ENCODE measurements around the gene ACTR1A.
"Not testable (repeated sequence)": the region's sequence is repeated elsewhere in the genome, so short reads cannot be mapped to it uniquely, and the experiment has no call there.

The ACTR1A gene

GRCh38 chr10:102502337-102503151 lies at the start of gene ACTR1A:
TSS of gene ACTR1A (minus strand) at chr10:102502712. CDS start at chr10:102502647, 65 bp downstream.
- DNase-seq: peak; percentile 95

DNA sequence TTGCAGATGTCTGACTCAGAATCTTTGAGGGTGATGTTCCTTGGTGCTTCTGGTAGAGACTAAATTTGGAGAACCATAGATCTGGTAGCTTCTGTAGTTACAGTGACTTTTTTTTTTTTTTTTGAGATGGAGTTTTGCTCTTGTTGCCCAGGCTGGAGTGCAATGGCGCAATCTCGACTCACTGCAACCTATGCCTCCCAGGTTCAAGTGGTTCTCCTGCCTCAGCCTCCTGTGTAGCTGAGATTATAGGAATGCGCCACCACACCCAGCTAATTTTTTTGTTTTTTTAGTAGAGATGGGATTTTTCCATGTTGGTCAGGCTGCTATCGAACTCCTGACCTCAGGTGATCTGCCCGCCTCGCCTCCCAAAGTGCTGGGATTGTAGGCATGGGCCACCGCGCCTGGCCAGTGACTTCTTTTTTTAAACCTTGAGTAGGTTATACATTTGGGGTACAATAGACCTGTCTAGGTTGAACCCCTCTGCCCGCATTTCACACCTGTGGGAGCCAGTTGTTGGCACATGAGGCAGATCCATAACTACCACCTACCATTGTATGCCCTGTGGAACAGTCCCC lies 48.2 kb upstream of the ACTR1A start:
- DNase-seq: no peak

DNA sequence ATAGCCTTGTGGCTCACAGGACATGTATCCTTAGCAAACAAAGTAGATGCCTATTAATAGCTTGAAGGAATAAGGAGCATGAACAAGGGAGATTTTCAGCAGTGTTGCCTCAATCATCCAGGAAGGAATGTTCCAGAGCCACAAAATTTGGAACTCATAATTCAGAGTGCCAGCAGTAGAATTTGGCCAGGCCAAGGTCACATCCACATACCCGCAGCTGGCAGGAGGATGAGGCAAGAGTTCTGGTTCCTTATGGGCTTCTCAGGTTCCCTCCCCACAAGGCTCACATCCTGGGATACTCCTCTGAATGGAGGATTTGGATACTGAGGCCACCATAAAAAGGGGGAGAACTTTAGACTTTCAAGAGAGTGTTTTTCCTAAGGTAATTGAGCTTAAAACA lies 47.0 kb upstream of the ACTR1A start:
- DNase-seq: no peak

DNA sequence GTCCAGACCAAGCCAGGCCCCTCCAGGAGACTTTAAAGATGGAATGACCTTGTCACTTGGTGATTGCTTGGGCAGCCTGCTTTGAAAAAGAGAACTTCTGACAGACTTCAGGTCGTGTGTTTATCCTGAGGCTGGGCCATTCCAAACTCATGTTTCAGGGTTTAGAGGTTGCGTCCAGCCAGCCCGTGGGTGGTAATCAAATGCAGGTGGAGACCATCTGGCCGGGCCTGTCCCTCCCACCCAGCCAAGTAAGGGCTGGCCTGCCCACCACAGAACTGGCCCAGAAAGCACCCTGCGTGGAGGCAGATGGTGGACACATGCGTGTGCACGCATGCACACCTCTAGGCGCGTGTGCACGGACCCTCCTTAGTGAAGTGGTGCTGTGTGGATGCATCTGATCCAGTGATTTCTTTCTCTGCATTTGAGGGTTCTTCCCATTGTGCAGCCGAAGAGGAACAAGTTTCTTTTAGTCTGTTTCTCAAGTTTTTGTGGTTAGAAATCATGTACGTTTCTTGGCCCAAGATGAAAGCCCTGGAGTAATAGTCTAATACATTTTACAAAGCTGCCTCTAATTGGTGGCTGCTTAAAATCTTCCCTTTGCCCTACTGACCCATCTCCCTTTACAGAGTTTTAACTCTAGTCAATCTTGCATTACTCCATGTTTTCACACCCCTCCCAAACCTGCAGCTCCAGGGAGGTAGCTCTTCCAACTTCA lies 44.3 kb upstream of the ACTR1A start:
- peak; percentile 51 for DNase-seq

- no peak for DNase-seq
These were observed 43.5 kb upstream of the ACTR1A start for GRCh38 chr10:102545997-102546396.

DNA sequence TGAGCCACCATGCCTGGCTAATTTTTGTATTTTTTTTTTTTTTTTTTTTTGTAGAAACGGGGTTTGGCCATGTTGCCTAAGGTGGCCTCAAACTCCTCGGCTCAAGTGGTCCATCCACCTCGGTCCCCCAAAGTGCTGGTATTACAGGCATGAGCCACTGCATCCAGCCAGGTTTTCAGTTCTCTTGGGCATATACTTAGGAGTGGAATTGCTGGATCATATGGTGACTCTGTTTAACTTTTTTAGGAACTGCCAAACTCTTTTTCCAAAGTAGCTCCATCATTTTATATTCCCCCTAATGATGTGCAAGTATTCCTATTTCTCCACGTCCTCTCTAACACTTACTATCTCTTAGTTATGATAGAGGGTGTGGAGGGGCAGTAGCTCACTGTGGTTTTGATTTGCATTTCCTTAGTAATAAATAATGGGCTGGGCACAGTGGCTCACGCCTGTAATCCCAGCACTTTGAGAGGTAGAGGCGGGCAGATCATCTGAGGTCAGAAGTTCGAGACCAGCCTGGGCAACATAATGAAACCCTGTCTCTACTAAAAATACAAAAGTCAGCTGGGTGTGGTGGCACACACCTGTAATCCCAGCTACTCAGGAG lies 42.9 kb upstream of the ACTR1A start:
- no peak for DNase-seq

GRCh38 chr10:102542800-102543418 lies 40.4 kb upstream of the ACTR1A start:
- DNase-seq: peak; percentile 72

- peak; percentile 35 for DNase-seq
These were observed 37.5 kb upstream of the ACTR1A start for GRCh38 chr10:102540023-102540422.

DNA sequence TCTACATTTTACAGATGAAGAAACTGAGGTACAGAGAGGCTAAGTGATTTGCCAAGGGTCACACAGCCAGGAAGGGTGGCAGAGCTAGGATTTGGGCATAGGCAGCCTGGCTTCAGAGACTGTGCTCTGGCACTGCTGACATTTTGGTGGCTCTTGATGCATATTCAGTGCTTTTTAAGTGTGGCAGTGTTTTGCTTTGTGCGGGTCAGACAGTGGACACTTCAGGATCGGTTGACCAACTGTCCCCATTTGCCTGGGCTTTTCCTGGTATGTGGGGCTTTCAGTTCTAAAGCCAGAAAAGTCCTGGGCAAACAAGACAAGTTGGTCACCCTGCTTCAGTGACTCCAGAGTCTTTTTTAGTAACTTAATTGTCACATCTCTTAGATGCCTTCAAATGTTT lies 36.3 kb upstream of the ACTR1A start:
- DNase-seq: no peak

DNA sequence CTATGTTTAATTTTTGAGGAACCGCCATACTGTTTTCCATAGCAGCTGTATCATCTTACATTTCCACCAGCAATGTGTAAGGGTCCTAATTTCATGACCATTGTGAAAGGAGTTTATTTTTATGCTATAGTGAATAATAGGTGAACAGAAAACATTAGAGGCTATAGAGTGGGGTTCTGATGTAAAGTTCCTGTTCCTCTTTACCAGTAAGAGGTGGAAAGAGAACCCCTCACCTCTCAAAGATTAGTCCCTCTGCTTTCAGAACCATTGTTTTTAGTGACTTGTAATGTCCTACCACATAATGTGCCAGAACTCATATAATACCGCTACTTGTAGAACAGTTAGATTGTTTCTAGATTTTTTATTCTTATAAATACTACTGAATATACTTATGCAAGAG lies 35.4 kb upstream of the ACTR1A start:
- DNase-seq: no peak

DNA sequence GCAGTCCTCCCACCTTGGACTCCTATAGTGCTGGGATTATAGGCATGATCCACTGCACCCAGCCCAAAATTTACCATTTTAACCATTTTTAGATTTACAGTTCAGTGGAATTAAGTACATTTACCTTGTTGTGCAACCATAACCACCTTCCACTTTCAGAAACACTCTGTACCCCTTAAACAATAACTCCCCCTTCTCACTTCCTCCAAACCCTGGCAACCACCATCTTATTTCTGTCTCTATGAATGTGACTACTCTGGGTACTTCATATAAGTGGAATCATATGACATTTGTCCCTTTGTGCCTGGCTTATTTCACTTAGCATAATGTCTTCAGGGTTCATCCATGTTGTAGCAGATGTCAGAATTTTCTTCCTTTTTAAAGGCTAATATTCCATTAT lies 34.9 kb upstream of the ACTR1A start:
- no peak for DNase-seq

- no peak for DNase-seq
These were observed 33.1 kb upstream of the ACTR1A start for GRCh38 chr10:102535481-102536147.

DNA sequence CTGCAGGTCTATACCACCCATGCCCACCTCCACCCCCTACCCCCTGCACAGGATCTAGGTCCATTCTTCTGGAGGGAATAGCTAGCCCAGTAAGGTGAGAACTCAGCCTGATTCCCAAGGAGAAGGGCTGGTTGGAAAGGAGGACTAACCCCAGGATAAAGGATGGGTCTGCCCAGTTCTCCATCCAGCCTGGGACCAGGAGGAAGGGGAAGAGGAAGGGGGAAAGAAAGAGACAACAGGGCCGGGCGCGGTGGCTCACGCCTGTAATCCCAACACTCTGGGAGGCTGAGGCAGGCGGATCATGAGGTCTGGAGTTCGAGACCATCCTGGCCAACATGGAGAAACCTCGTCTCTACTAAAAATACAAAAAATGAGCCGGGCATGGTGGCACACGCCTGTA lies 32.5 kb upstream of the ACTR1A start:
- DNase-seq: not testable (repeated sequence)

DNA sequence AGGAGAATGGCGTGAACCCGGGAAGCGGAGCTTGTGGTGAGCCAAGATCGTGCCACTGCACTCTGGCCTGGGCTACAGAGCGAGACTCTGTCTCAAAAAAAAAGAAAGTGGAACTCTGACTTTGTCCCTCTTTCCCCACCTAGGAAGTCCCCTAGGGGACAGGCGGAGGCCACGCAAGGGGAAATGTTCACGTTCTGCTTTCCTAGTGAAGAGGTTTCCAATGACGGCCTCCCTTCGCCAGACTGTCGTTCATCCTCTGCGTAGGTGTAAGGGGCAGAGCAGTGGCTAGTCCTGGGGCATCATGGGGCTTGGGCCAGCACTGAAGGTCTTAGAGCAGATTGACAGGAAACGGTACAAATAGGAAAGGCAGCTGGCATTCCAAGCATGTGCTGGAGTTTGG lies 31.8 kb upstream of the ACTR1A start:
- peak; percentile 94 for DNase-seq

- no peak for DNase-seq
These were observed 25.0 kb upstream of the ACTR1A start for GRCh38 chr10:102527546-102527945.

GRCh38 chr10:102524746-102525145 lies 22.2 kb upstream of the ACTR1A start:
- DNase-seq: no peak

- peak; percentile 23 for DNase-seq
These were observed 20.9 kb upstream of the ACTR1A start for GRCh38 chr10:102523250-102524029.

DNA sequence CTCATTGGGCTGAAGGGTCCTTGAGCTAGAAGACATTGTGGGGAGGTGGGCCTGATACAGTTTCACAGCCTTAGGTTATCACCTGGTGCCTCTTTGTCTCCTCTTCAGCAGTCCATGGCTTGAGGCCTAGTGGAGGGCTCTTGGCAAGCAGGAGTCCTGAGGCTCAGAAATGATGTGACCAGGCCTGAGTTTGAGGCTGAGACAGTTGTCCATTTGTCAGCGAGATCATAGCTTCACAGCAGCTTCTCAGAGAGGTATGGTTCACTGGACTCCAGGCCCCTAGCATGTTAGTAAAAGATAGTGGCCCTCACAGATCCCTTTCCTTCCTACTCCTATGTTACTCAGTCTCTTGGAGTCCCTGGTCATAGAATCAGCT lies 20.4 kb upstream of the ACTR1A start:
- no peak for DNase-seq

DNA sequence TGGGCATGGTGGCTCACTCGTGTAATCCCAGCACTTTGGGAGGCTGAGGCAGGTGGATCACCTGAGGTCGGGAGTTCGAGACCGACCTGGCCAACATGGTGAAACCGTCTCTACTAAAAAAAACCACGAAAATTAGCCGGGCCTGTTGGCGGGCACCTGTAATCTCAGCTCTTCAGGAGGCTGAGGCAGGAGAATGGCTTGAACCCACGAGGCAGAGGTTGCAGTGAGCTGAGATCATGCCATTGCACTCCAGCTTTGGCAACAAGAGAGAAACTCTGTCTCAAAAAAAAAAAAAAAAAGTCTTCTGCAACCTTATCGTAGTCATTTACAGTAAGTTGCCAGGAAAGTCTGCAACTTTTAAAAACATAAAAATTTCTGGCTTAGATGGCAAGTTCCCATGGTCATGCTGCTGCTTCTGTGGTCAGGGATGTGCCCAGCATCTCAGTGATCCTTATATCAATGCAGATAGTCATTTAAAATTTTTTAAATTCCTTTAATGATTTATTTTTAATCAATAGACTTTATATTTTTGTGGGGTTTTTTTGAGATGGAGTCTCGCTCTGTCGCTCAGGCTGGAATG lies 16.8 kb upstream of the ACTR1A start:
- no peak for DNase-seq

- no peak for DNase-seq
These were observed 15.0 kb upstream of the ACTR1A start for GRCh38 chr10:102517553-102517952.

GRCh38 chr10:102515724-102516123 lies 13.2 kb upstream of the ACTR1A start:
- no peak for DNase-seq
